H9 (cell line): ENCODE data around the gene TGIF1. TPM values are rescaled to one million over a fixed set of nuclear protein-coding genes. Genes with fewer than 3 reads are reported as not detected.

ENCODE experiments used
- DNase-seq: peaks from one replicate; pipeline ENCODE4 v3.0.0-alpha.2; 2017
- H2AFZ ChIP-seq: one replicate; pipeline ENCODE4 v1.6.1; 2013; ENCODE audit warnings: mild to moderate bottlenecking, low read length, control low read depth, moderate library complexity
- H2AK5ac ChIP-seq: 2 replicates; pipeline ENCODE4 v1.6.1; 2013; ENCODE audit warnings: low read length, control low read depth, mixed read lengths; ENCODE audit not compliant: insufficient read length
- H2BK120ac ChIP-seq: one replicate; pipeline ENCODE4 v1.6.1; 2013; ENCODE audit warnings: low read depth, mild to moderate bottlenecking, low read length, control low read depth, inconsistent platforms; ENCODE audit not compliant: poor library complexity, severe bottlenecking
- H2BK12ac ChIP-seq: 2 replicates; pipeline ENCODE4 v1.6.1; 2013; ENCODE audit warnings: low read length, control low read depth, mixed read lengths, low read depth; ENCODE audit not compliant: insufficient read length
- H2BK15ac ChIP-seq: 2 replicates; pipeline ENCODE4 v1.6.1; 2013; ENCODE audit warnings: low read depth, low read length, control low read depth
- H2BK20ac ChIP-seq: one replicate; pipeline ENCODE4 v1.6.1; 2013; ENCODE audit warnings: low read depth, mild to moderate bottlenecking, low read length, control low read depth, inconsistent platforms; ENCODE audit not compliant: poor library complexity, severe bottlenecking
- H2BK5ac ChIP-seq: 2 replicates; pipeline ENCODE4 v1.6.1; 2013; ENCODE audit warnings: low read length, control low read depth, mixed read lengths; ENCODE audit not compliant: insufficient read length
- H3K14ac ChIP-seq: 2 replicates; pipeline ENCODE4 v1.6.1; 2013; ENCODE audit warnings: low read length, control low read depth; ENCODE audit not compliant: insufficient read depth
- H3K18ac ChIP-seq: 2 replicates; pipeline ENCODE4 v1.6.1; 2013; ENCODE audit warnings: low read depth, mild to moderate bottlenecking, mixed read lengths, low read length, control low read depth; ENCODE audit not compliant: insufficient read length
- H3K23ac ChIP-seq: 2 replicates; pipeline ENCODE4 v1.6.1; 2013; ENCODE audit warnings: low read length, control low read depth, mixed read lengths, low read depth; ENCODE audit not compliant: insufficient read length
- H3K23me2 ChIP-seq: 2 replicates; pipeline ENCODE4 v1.6.1; 2013; ENCODE audit warnings: low read depth, mild to moderate bottlenecking, mixed read lengths, low read length, control low read depth; ENCODE audit not compliant: insufficient read length, poor library complexity, severe bottlenecking
- H3K27ac ChIP-seq: 2 replicates; pipeline ENCODE4 v1.5.1; 2013; ENCODE audit warnings: low read length, control low read depth, mixed read lengths, low read depth; ENCODE audit not compliant: insufficient read length
- H3K27me3 ChIP-seq: 2 replicates; pipeline ENCODE4 v1.6.1; 2013; ENCODE audit warnings: low read length, control low read depth, inconsistent platforms; ENCODE audit not compliant: insufficient read depth
- H3K4ac ChIP-seq: 2 replicates; pipeline ENCODE4 v1.6.1; 2013; ENCODE audit warnings: low read depth, mild to moderate bottlenecking, control low read depth, inconsistent platforms, low read length, moderate library complexity
- H3K4me1 ChIP-seq: 2 replicates; pipeline ENCODE4 v1.6.1; 2013; ENCODE audit warnings: low read length, control low read depth, inconsistent platforms; ENCODE audit not compliant: insufficient read depth
- H3K4me2 ChIP-seq: 2 replicates; pipeline ENCODE4 v1.6.1; 2013; ENCODE audit warnings: low read length, control low read depth, mixed read lengths; ENCODE audit not compliant: insufficient read length, insufficient read depth
- H3K56ac ChIP-seq: 2 replicates; pipeline ENCODE4 v1.6.1; 2013; ENCODE audit warnings: low read depth, mild to moderate bottlenecking, mixed read lengths, low read length, control low read depth; ENCODE audit not compliant: insufficient read length
- H3K79me1 ChIP-seq: 2 replicates; pipeline ENCODE4 v1.6.1; 2013; ENCODE audit warnings: low read depth, mild to moderate bottlenecking, moderate library complexity, low read length, control low read depth, inconsistent platforms; ENCODE audit not compliant: insufficient read depth, poor library complexity, severe bottlenecking
- H3K79me2 ChIP-seq: 2 replicates; pipeline ENCODE4 v1.6.1; 2013; ENCODE audit warnings: low read length, control low read depth, inconsistent platforms; ENCODE audit not compliant: insufficient read depth
- H3K9ac ChIP-seq: 2 replicates; pipeline ENCODE4 v1.6.1; 2013; ENCODE audit warnings: low read length, control low read depth, mixed read lengths; ENCODE audit not compliant: insufficient read length; ENCODE audit errors: extremely low read depth
- H3K9me3 ChIP-seq: one replicate; pipeline ENCODE4 v1.6.1; 2013; ENCODE audit warnings: low read depth, low read length, inconsistent platforms; ENCODE audit not compliant: control insufficient read depth
- H3T11ph ChIP-seq: one replicate; pipeline ENCODE4 v1.6.1; 2013; ENCODE audit warnings: mild to moderate bottlenecking, low read length, control low read depth, inconsistent platforms
- H4K20me1 ChIP-seq: one replicate; pipeline ENCODE4 v1.6.1; 2013; ENCODE audit not compliant: control insufficient read depth, insufficient read length, insufficient read depth
- H4K5ac ChIP-seq: 2 replicates; pipeline ENCODE4 v1.6.1; 2013; ENCODE audit warnings: low read depth, mild to moderate bottlenecking, mixed read lengths, low read length, control low read depth; ENCODE audit not compliant: insufficient read length
- H4K8ac ChIP-seq: replicated peaks from 2 replicates; pipeline ENCODE4 v1.6.1; 2013; ENCODE audit warnings: low read length, control low read depth, mixed read lengths, low read depth; ENCODE audit not compliant: insufficient read length
- H4K91ac ChIP-seq: 2 replicates; pipeline ENCODE4 v1.6.1; 2013; ENCODE audit warnings: low read depth, mild to moderate bottlenecking, moderate library complexity, mixed read lengths, low read length, control low read depth; ENCODE audit not compliant: insufficient read length
- H3K27ac Mint-ChIP-seq, 3 experiments: 2 replicates in 2 of 3; 3 replicates in 1 of 3; pipeline ENCODE4 v1.8.0; 2020 to 2021; ENCODE audit warnings: mixed read lengths in 3 of 3, mild to moderate bottlenecking in 1 of 3, moderate library complexity in 1 of 3
- H3K27me3 Mint-ChIP-seq: 2 replicates; pipeline ENCODE4 v1.8.0; 2021; ENCODE audit warnings: low read depth, mild to moderate bottlenecking, moderate library complexity, mixed read lengths
- H3K36me3 Mint-ChIP-seq, 3 experiments: 2 replicates in 2 of 3; 3 replicates in 1 of 3; pipeline ENCODE4 v1.8.0; 2020 to 2021; ENCODE audit warnings: low read depth in 3 of 3, mixed read lengths in 3 of 3; ENCODE audit not compliant: insufficient read depth in 1 of 3
- H3K4me1 Mint-ChIP-seq, 2 experiments: 2 replicates each; pipeline ENCODE4 v1.8.0; 2020; ENCODE audit warnings: mixed read lengths in 2 of 2
- H3K4me3 Mint-ChIP-seq, 2 experiments: 2 replicates in 1 of 2; 3 replicates in 1 of 2; pipeline ENCODE4 v1.8.0; 2020 to 2021; ENCODE audit warnings: mild to moderate bottlenecking in 2 of 2, mixed read lengths in 2 of 2, moderate library complexity in 1 of 2
- H3K9me3 Mint-ChIP-seq, 2 experiments: 2 replicates in 1 of 2; 3 replicates in 1 of 2; pipeline ENCODE4 v1.8.0; 2020; ENCODE audit warnings: mild to moderate bottlenecking in 2 of 2, mixed read lengths in 2 of 2, moderate library complexity in 1 of 2
- CTCF ChIP-seq: fragments of 200-600 bp; sonication (generic); conservative IDR thresholded peaks from 3 replicates; pipeline ENCODE4 v1.8.0; 2021; ENCODE audit warnings: antibody characterized with exemption, mild to moderate bottlenecking
- WGBS: extraction: QIAGEN DNeasy Blood & Tissue Kit; methylation state at CpG from one replicate; pipeline ENCODE4 v1.1.7; 2013; ENCODE audit warnings: missing lambda C conversion rate, low lambda C conversion rate, mixed read lengths; ENCODE audit not compliant: insufficient read length; ENCODE audit errors: extremely low coverage; 5-methylcytosine and 5-hydroxymethylcytosine counted together
- total RNA-seq: library from RNA; stranded (reverse); gene quantifications from 2 replicates; pipeline ENCODE4 v1.2.1, GENCODE V29; 2021

Gene TGIF1
- total RNA-seq, 1 experiment from 2014 or later: 261 TPM

DNA sequence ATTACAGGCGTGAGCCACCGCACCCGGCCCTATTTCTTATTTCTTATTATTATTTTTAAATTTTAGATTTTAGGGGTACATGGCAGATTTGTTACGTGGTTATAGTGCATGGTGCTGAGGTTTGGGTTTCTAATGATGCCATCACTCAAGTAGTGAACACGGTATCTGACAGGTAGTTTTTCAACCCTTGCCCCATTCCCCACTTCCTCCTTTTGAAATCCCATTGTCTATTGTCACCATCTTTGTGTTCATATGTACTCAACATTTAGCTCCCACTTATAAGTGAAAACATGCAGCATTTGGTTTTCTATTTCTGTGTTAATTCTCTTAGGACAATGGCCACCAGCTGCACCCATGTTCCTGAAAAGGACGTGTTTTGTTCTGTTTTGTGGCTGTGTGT is 39.5 kb downstream of the TGIF1 start:
- Histone ChIP-seq H2AFZ (no peak overlapping the region), H2BK15ac (no peak overlapping the region), H3K9me3 (no peaks in the 10 kb centered on the region), H2AK5ac (no peak overlapping the region), H3K4me1 (peaks cover 6% of the 10 kb centered on the region; the same call in 1 of the 2 replicates), H3T11ph (no peak overlapping the region), H3K27me3 (no peaks in the 10 kb centered on the region), H4K91ac (no peak overlapping the region), H2BK5ac (no peak overlapping the region), H3K27ac (no peak overlapping the region), H3K79me2 (no peaks in the 10 kb centered on the region), H3K56ac (no peak overlapping the region), H2BK120ac (no peak overlapping the region), H3K4me2 (no peak overlapping the region), H3K23me2 (no peaks in the 10 kb centered on the region), H4K20me1 (no peaks in the 10 kb centered on the region), H3K18ac (no peak overlapping the region), H3K14ac (no peak overlapping the region), H4K5ac (no peak overlapping the region), H2BK12ac (no peak overlapping the region), H3K9ac (no peak overlapping the region), H3K4ac (no peak overlapping the region), H3K23ac (no peak overlapping the region), H3K79me1 (no peaks in the 10 kb centered on the region), H2BK20ac (no peak overlapping the region), H4K8ac (no peak overlapping the region)
- no peaks in the 10 kb centered on the region for H3K9me3 Mint-ChIP-seq
- no peaks in the 10 kb centered on the region for H3K36me3 Mint-ChIP-seq
- H3K27me3 Mint-ChIP-seq: no peaks in the 10 kb centered on the region
- H3K4me3 Mint-ChIP-seq: no peak overlapping the region
- no peak for DNase-seq
- H3K4me1 Mint-ChIP-seq: peaks cover 18 to 28% of the 10 kb centered on the region in 2 experiments
- H3K27ac Mint-ChIP-seq: no peak overlapping the region
- TF ChIP-seq CTCF: no peak
- no CpG with 5 or more reads among the region's 6 CpGs for WGBS
